PC-3 (cell line): ENCODE measurements around the gene IGLL1. TPM values are rescaled to one million over a fixed set of nuclear protein-coding genes. Genes with fewer than 3 reads are reported as not detected.

Experiments used
- ATAC-seq: fragments of 200-7000 bp; cut with Tn5 transposase; 2 replicates; pipeline ENCODE4 v1.9.1; 2020; ENCODE audit warnings: mild to moderate bottlenecking, moderate library complexity
- BruUV-seq: library from RNA; stranded (reverse); fragments of 400-500 nt; replicated peaks from 2 replicates; lab custom pipeline; 2021; lab: Mats Ljungman, UMichigan
- CTCF ChIA-PET: fragments of 300-600 bp; sonication (Branson Sonifier 250); formaldehyde crosslinking; loops from one replicate; lab custom pipeline; 2022; ENCODE audit warnings: antibody characterized with exemption; lab: Charles Lee
- POLR2A ChIA-PET: fragments of 300-600 bp; sonication (Branson Sonifier 250); formaldehyde crosslinking; loops from one replicate; lab custom pipeline; 2022; ENCODE audit warnings: antibody characterized with exemption; ENCODE audit not compliant: unreplicated experiment; lab: Charles Lee
- DNase-seq: peaks from one replicate; pipeline ENCODE4 v3.0.0-alpha.2; 2015
- H2AFZ ChIP-seq: fragments of 300-600 bp; sonication (generic); 2 replicates; pipeline ENCODE4 v1.6.0; 2016; ENCODE audit warnings: antibody characterized with exemption, low read length
- H3F3A ChIP-seq: fragments of 300-600 bp; sonication (generic); one replicate; pipeline ENCODE4 v1.6.0; 2017; ENCODE audit warnings: antibody characterized with exemption, low read length, control low read depth, mild to moderate bottlenecking; ENCODE audit not compliant: unreplicated experiment
- H3K27ac ChIP-seq: fragments of 300-600 bp; sonication (generic); 2 replicates; pipeline ENCODE4 v1.5.1; 2016; ENCODE audit warnings: mild to moderate bottlenecking, low read length
- H3K27me3 ChIP-seq: fragments of 300-600 bp; sonication (generic); 2 replicates; pipeline ENCODE4 v1.6.1; 2016; ENCODE audit warnings: low read length, mixed read lengths
- H3K36me3 ChIP-seq: fragments of 300-600 bp; sonication (generic); 2 replicates; pipeline ENCODE4 v1.6.1; 2016; ENCODE audit warnings: low read depth, mixed run types, low read length, mixed read lengths
- H3K4me1 ChIP-seq: fragments of 300-600 bp; sonication (generic); 2 replicates; pipeline ENCODE4 v1.5.1; 2016; ENCODE audit warnings: low read length; ENCODE audit not compliant: insufficient read depth
- H3K4me2 ChIP-seq: fragments of 300-600 bp; sonication (generic); 2 replicates; pipeline ENCODE4 v1.6.0; 2016; ENCODE audit warnings: low read length
- H3K4me3 ChIP-seq: fragments of 300-600 bp; sonication (generic); 2 replicates; pipeline ENCODE4 v1.5.1; 2016; ENCODE audit warnings: mild to moderate bottlenecking, low read length, mixed read lengths
- H3K79me2 ChIP-seq: fragments of 300-600 bp; sonication (generic); 2 replicates; pipeline ENCODE4 v1.6.1; 2017; ENCODE audit warnings: low read length, mixed read lengths
- H3K9ac ChIP-seq: fragments of 300-600 bp; sonication (generic); 2 replicates; pipeline ENCODE4 v1.6.0; 2016; ENCODE audit warnings: mild to moderate bottlenecking, low read length
- H3K9me2 ChIP-seq: fragments of 300-600 bp; sonication (generic); replicated peaks from 2 replicates; pipeline ENCODE4 v1.6.1; 2016; ENCODE audit warnings: mixed run types, low read length, mixed read lengths
- H3K9me3 ChIP-seq: fragments of 300-600 bp; sonication (generic); 2 replicates; pipeline ENCODE4 v1.6.1; 2016; ENCODE audit warnings: low read length, mixed read lengths
- H4K20me1 ChIP-seq: fragments of 300-600 bp; sonication (generic); 2 replicates; pipeline ENCODE4 v1.6.1; 2016; ENCODE audit warnings: low read length, mixed read lengths
- CTCF ChIP-seq: fragments of 300-600 bp; sonication (generic); conservative IDR thresholded peaks from 2 replicates; pipeline ENCODE4 v1.5.1; 2017; ENCODE audit warnings: antibody characterized with exemption, low read depth, mild to moderate bottlenecking, low read length
- EZH2 ChIP-seq: fragments of 300-600 bp; sonication (generic); IDR thresholded peaks from one replicate; pipeline ENCODE4 v1.6.1; 2017; ENCODE audit warnings: antibody characterized with exemption, mild to moderate bottlenecking, low read length; ENCODE audit not compliant: unreplicated experiment
- EZH2phosphoT487 ChIP-seq: fragments of 300-600 bp; sonication (generic); IDR thresholded peaks from 2 replicates; pipeline ENCODE4 v1.6.1; 2018; ENCODE audit warnings: mild to moderate bottlenecking, antibody characterized with exemption, low read length, borderline replicate concordance
- intact Hi-C: fragments of 100-400 bp; cut with micrococcal nuclease; formaldehyde crosslinking; loops from 2 replicates; pipeline ENCODE4 v1.9.0; 2023
- total RNA-seq: library from RNA; depleted of rRNA; stranded (reverse); fragments of >200 nt; gene quantifications from 2 replicates; pipeline ENCODE4 v1.2.3, GENCODE V29; 2014

Gene IGLL1
- total RNA-seq, 1 experiment from 2014 or later, result not detected

- POLR2A ChIA-PET, result no interaction called here
- no peak overlapping the region for H3K4me2 ChIP-seq
- H3F3A ChIP-seq, result no peaks in the 10 kb centered on the region
- no peak overlapping the region for H3K9ac ChIP-seq
- no TSS peak for BruUV-seq
- DNase-seq (no peak), ATAC-seq (no peak)
- intact Hi-C loops, result no loop called here
- H3K36me3 ChIP-seq, result no peaks in the 10 kb centered on the region
- H3K79me2 ChIP-seq, result no peaks in the 10 kb centered on the region
- CTCF ChIA-PET, result no interaction called here
- H3K4me3 ChIP-seq, result no peak overlapping the region
- no peaks in the 10 kb centered on the region for H3K9me2 ChIP-seq
- H2AFZ ChIP-seq, result no peak overlapping the region
- no peaks in the 10 kb centered on the region for H3K9me3 ChIP-seq
- TF ChIP-seq EZH2phosphoT487, result no peak
- TF ChIP-seq EZH2, result no peak
- TF ChIP-seq CTCF, result no peak
- H3K27me3 ChIP-seq, result no peaks in the 10 kb centered on the region
- H3K4me1 ChIP-seq, result no peaks in the 10 kb centered on the region
- H3K27ac ChIP-seq, result no peak overlapping the region
- H4K20me1 ChIP-seq, result no peaks in the 10 kb centered on the region
These were observed 14.0 kb downstream of the IGLL1 start for GRCh38 chr22:23565915-23566704.

- ATAC-seq (no peak), DNase-seq (no peak)
- H3K4me2 ChIP-seq, result no peak overlapping the region
- CTCF ChIA-PET, result no interaction called here
- POLR2A ChIA-PET, result no interaction called here
- no peak overlapping the region for H3K9ac ChIP-seq
- no peaks in the 10 kb centered on the region for H3K4me1 ChIP-seq
- H4K20me1 ChIP-seq, result no peaks in the 10 kb centered on the region
- H3K9me2 ChIP-seq, result no peaks in the 10 kb centered on the region
- no peak for TF ChIP-seq EZH2phosphoT487
- TF ChIP-seq EZH2, result no peak
- no peak for TF ChIP-seq CTCF
- H3F3A ChIP-seq, result no peaks in the 10 kb centered on the region
- H3K27ac ChIP-seq, result no peak overlapping the region
- no peaks in the 10 kb centered on the region for H3K79me2 ChIP-seq
- intact Hi-C loops, result no loop called here
- BruUV-seq, result no TSS peak
- H3K36me3 ChIP-seq, result no peaks in the 10 kb centered on the region
- H3K9me3 ChIP-seq, result no peaks in the 10 kb centered on the region
- no peaks in the 10 kb centered on the region for H3K27me3 ChIP-seq
- no peak overlapping the region for H3K4me3 ChIP-seq
- no peak overlapping the region for H2AFZ ChIP-seq
These were observed 14.7 kb downstream of the IGLL1 start for GRCh38 chr22:23565305-23565914.

GRCh38 chr22:23564276-23564675 is 15.8 kb downstream of the IGLL1 start:
- H3K4me3 ChIP-seq, result no peak overlapping the region
- H2AFZ ChIP-seq, result no peak overlapping the region
- no peaks in the 10 kb centered on the region for H4K20me1 ChIP-seq
- CTCF ChIA-PET, result no interaction called here
- POLR2A ChIA-PET, result no interaction called here
- ATAC-seq (no peak), DNase-seq (no peak)
- no peak overlapping the region for H3K27ac ChIP-seq
- no peaks in the 10 kb centered on the region for H3K4me1 ChIP-seq
- no peaks in the 10 kb centered on the region for H3F3A ChIP-seq
- no peaks in the 10 kb centered on the region for H3K79me2 ChIP-seq
- no peaks in the 10 kb centered on the region for H3K27me3 ChIP-seq
- no peak overlapping the region for H3K4me2 ChIP-seq
- no peaks in the 10 kb centered on the region for H3K9me2 ChIP-seq
- no TSS peak for BruUV-seq
- H3K36me3 ChIP-seq, result no peaks in the 10 kb centered on the region
- H3K9me3 ChIP-seq, result no peaks in the 10 kb centered on the region
- intact Hi-C loops, result no loop called here
- no peak for TF ChIP-seq EZH2phosphoT487
- TF ChIP-seq EZH2, result no peak
- no peak overlapping the region for H3K9ac ChIP-seq
